Adrenal gland (tissue), 12 donors: ENCODE measurements around the gene SOHLH2. TPM values are rescaled to one million over a fixed set of nuclear protein-coding genes. Genes with fewer than 3 reads are reported as not detected.

Experiments used
- DNase-seq, 7 donors: peaks; one replicate each; pipeline ENCODE4 v3.0.0-alpha.2; 2019 to 2020
- H3K27ac ChIP-seq, 5 donors: fragments of 200-600 bp; sonication (generic) in 4 of 5; 1 replicate in 3 of 5; 2 replicates in 2 of 5; pipeline versions ENCODE4 v1.5.1 to v1.8.0; 2016 to 2020; ENCODE audit warnings: mild to moderate bottlenecking in 1 of 5
- H3K27me3 ChIP-seq: fragments of 200-600 bp; 2 replicates; pipeline ENCODE4 v1.8.0; 2021
- H3K36me3 ChIP-seq, 2 donors: fragments of 200-600 bp; replicated peaks in 1 of 2; 1 replicate in 1 of 2; 2 replicates in 1 of 2; pipeline versions ENCODE4 v1.5.1 to v1.8.0; 2018 to 2022
- H3K4me1 ChIP-seq, 2 donors: fragments of 200-600 bp; replicated peaks in 1 of 2; 1 replicate in 1 of 2; 2 replicates in 1 of 2; pipeline versions ENCODE4 v1.5.1 to v1.8.0; 2018 to 2021
- H3K4me3 ChIP-seq, 4 donors: fragments of 200-600 bp; sonication (generic) in 3 of 4; one replicate each; pipeline ENCODE4 v1.5.1; 2016 to 2018
- H3K9me3 ChIP-seq, 3 donors: fragments of 200-600 bp; sonication (generic) in 1 of 3; replicated peaks in 1 of 3; 1 replicate in 2 of 3; 2 replicates in 1 of 3; pipeline versions ENCODE4 v1.5.1 to v1.8.0; 2016 to 2021
- POLR2A ChIP-seq, 2 donors: fragments of 450-650 bp; IDR thresholded peaks; one replicate each; pipeline ENCODE4 v1.6.1; 2017; ENCODE audit warnings: antibody characterized with exemption in 2 of 2, mild to moderate bottlenecking in 2 of 2, moderate library complexity in 1 of 2
- WGBS, 4 donors: extraction: QIAGEN DNeasy Blood & Tissue Kit in 2 of 4; methylation state at CpG; one replicate each; pipeline versions ENCODE4 v1.1.5 to v1.1.7; 2013 to 2017; 5-methylcytosine and 5-hydroxymethylcytosine counted together
- intact Hi-C, 2 donors: fragments of 100-400 bp; cut with DNase I; formaldehyde crosslinking; loops; one replicate each; pipeline versions ENCODE4 v1.14.1 to v1.15.0; 2022 to 2023
- polyA plus RNA-seq, 3 donors: library from polyadenylated mRNA; stranded (reverse); fragments of 200-250 nt in 2 of 3; fragments of 350-450 nt in 1 of 3; fragmentation: Illumina TruSeq in 1 of 3; extraction: RNeasy Lipid Tissue Mini Kit (QIAGEN cat#74804) in 1 of 3; gene quantifications; one replicate each; pipeline ENCODE4 v1.2.3, GENCODE V29; 2013 to 2014
- total RNA-seq, 9 donors: library from RNA; depleted of rRNA in 4 of 9; stranded (reverse); fragments of >200 nt in 4 of 9; fragments of 120-200 nt in 1 of 9; fragmentation: NEBNext Ultra II Directional in 1 of 9; extraction: Animal tissue kit (Norgen Biotek cat#: 25700) in 1 of 9; gene quantifications; one replicate each; pipeline versions ENCODE4 v1.1.0 to v1.2.4, GENCODE V29; 2013 to 2023
- TF ChIP-seq, protein P1 (sequence below), 6 experiments: fragments of 450-650 bp in 4 of 6; fragments of 200-600 bp in 2 of 6; sonication (generic) in 1 of 6; IDR thresholded peaks; 1 replicate in 5 of 6; 2 replicates in 1 of 6; pipeline versions ENCODE4 v1.5.1 to v1.8.0; 2016 to 2021; ENCODE audit warnings: antibody characterized with exemption in 6 of 6, mild to moderate bottlenecking in 2 of 6, moderate library complexity in 1 of 6
- donor health status: healthy with polysubstance abuse.
- donor health status: Bipolar disorder and iron deficiency.
- donor health status: DM: yes; HTN: yes; CAD: no.
- donor health status: DM: no; HTN: no; CAD: no.
- donor health status: DM: no; HTN: no; CAD: no.
- donor health status: DM: yes; HTN: yes; CAD: no.

Gene SOHLH2
- total and polyA plus RNA-seq, 12 donors = 0.18 to 1.6 (median 0.67) TPM; not detected in 3

GRCh38 chr13:36158611-36159010 is 55.7 kb downstream of the SOHLH2 start:
- intact Hi-C loops = no loop called here
- no peak overlapping the region for H3K27ac ChIP-seq
- H3K4me3 ChIP-seq = no peak overlapping the region
- WGBS, 4 donors = 70 to 77% (median 73%) methylated on average over 4 of the region's 4 CpGs
- no peak for DNase-seq
- TF ChIP-seq, protein P1, sequence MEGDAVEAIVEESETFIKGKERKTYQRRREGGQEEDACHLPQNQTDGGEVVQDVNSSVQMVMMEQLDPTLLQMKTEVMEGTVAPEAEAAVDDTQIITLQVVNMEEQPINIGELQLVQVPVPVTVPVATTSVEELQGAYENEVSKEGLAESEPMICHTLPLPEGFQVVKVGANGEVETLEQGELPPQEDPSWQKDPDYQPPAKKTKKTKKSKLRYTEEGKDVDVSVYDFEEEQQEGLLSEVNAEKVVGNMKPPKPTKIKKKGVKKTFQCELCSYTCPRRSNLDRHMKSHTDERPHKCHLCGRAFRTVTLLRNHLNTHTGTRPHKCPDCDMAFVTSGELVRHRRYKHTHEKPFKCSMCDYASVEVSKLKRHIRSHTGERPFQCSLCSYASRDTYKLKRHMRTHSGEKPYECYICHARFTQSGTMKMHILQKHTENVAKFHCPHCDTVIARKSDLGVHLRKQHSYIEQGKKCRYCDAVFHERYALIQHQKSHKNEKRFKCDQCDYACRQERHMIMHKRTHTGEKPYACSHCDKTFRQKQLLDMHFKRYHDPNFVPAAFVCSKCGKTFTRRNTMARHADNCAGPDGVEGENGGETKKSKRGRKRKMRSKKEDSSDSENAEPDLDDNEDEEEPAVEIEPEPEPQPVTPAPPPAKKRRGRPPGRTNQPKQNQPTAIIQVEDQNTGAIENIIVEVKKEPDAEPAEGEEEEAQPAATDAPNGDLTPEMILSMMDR (IDR thresholded peaks at IDR 0.05) = no peak
- no peak for TF ChIP-seq POLR2A (IDR thresholded peaks at IDR 0.05)
- no peaks in the 10 kb centered on the region for H3K27me3 ChIP-seq
- H3K9me3 ChIP-seq = no peaks in the 10 kb centered on the region
- H3K4me1 ChIP-seq = no peaks in the 10 kb centered on the region
- no peaks in the 10 kb centered on the region for H3K36me3 ChIP-seq

- H3K4me3 ChIP-seq = no peak overlapping the region
- intact Hi-C loops = no loop called here
- H3K9me3 ChIP-seq = no peaks in the 10 kb centered on the region
- 25 to 53% (median 47%) methylated on average over 1 of the region's 1 CpG for WGBS, 4 donors
- H3K4me1 ChIP-seq = no peaks in the 10 kb centered on the region
- H3K27ac ChIP-seq = no peak overlapping the region
- TF ChIP-seq POLR2A (IDR thresholded peaks at IDR 0.05) = no peak
- TF ChIP-seq, protein P1 (IDR thresholded peaks at IDR 0.05) = no peak
- no peak for DNase-seq
- H3K27me3 ChIP-seq = no peaks in the 10 kb centered on the region
- H3K36me3 ChIP-seq = no peaks in the 10 kb centered on the region
Observed at GRCh38 chr13:36157480-36157879, 56.9 kb downstream of the SOHLH2 start.

DNA sequence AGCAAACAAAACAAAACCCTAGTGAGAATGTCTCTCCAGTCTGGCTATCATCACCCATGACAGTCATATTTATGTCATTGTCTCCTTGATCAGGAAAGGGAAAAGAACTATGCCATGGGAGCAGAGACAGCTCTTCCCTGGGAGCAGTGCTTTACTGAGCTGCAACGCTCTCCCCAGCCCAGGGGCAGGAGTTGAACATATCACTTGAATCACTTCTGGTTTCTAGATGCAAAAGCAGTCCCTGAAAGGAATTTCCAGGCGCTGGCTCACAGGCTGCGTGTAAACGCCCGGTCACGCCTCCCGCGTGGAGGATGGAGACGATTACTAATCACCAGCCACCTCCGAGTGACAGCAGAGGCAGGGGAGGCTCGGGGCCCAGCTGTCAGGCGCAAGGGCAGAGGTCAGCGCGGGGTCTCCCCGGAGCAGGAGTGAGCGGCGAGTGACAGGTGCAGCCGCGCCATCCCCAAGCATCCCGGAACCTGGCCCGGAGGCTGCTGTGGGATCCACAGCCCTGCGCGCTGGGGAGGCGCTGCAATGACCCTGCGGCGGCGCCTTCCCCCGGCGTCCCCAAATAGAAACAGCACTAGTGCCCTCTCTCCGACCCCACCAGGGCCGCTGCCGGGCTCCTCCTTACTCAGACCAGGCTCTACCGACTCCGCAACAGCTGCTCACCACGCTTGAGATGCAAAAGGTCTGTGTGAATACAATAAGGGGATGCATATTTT is 59.6 kb downstream of the SOHLH2 start:
- 30 to 40% (median 36%) methylated on average over 10 to 35 of the region's 35 CpGs for WGBS, 4 donors
- Histone ChIP-seq H3K9me3 (no peaks in the 10 kb centered on the region), H3K27me3 (no peaks in the 10 kb centered on the region), H3K4me3 (no peak overlapping the region), H3K4me1 (no peaks in the 10 kb centered on the region), H3K36me3 (no peaks in the 10 kb centered on the region), H3K27ac (no peak overlapping the region)
- intact Hi-C loops = no loop called here
- TF ChIP-seq POLR2A (IDR thresholded peaks at IDR 0.05) = no peak
- TF ChIP-seq, protein P1 (IDR thresholded peaks at IDR 0.05) = no peak
- DNase-seq = no peak

DNA sequence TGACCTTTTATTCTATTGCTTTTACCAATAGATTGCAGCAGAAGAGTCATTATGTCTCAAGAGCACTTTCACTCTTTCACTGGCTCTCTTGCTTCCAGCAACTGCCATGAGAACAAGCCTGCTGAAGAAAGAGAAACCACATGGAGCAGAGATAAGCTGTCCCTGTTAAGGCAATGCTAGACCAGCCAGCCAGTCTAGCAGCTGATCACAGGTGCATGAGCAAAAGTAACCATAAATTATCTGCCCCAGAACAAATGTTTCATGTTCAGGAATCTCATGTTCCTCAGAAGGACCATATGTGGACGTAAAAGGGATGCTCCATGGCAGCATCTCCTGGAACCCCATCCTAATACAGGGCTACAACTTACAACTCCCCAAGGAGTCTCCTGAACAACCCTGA is 62.8 kb downstream of the SOHLH2 start:
- Histone ChIP-seq H3K27me3 (no peaks in the 10 kb centered on the region), H3K27ac (no peak overlapping the region), H3K9me3 (no peaks in the 10 kb centered on the region), H3K4me1 (no peaks in the 10 kb centered on the region), H3K4me3 (no peak overlapping the region), H3K36me3 (no peaks in the 10 kb centered on the region)
- 57 to 94% (median 70%) methylated on average over 1 of the region's 1 CpG for WGBS, 4 donors
- no peak for DNase-seq
- intact Hi-C loops = no loop called here
- TF ChIP-seq POLR2A (IDR thresholded peaks at IDR 0.05) = no peak
- TF ChIP-seq, protein P1 (IDR thresholded peaks at IDR 0.05) = no peak
